Mesenchymal stem cell (in vitro differentiated cells and primary cell): ENCODE data around the gene SPAG6.

Source experiments
- DNase-seq: peaks from one replicate; pipeline ENCODE4 v3.0.0-alpha.2; 2013
- H2AFZ ChIP-seq: one replicate; pipeline ENCODE4 v1.6.1; 2013; ENCODE audit warnings: low read depth, mild to moderate bottlenecking, control low read depth, inconsistent platforms, low read length, moderate library complexity
- H2AK5ac ChIP-seq: 2 replicates; pipeline ENCODE4 v1.6.1; 2013; ENCODE audit warnings: low read length, moderate library complexity, mild to moderate bottlenecking, inconsistent platforms; ENCODE audit not compliant: severe bottlenecking
- H2BK120ac ChIP-seq: one replicate; pipeline ENCODE4 v1.6.1; 2013; ENCODE audit warnings: low read depth, mild to moderate bottlenecking, inconsistent platforms, low read length, moderate library complexity
- H2BK12ac ChIP-seq, 2 experiments: one replicate each; pipeline ENCODE4 v1.6.1; 2013; ENCODE audit warnings: inconsistent platforms in 2 of 2, low read length in 2 of 2, mild to moderate bottlenecking in 2 of 2, moderate library complexity in 2 of 2, control low read depth in 1 of 2
- H2BK15ac ChIP-seq: one replicate; pipeline ENCODE4 v1.6.1; 2013; ENCODE audit warnings: mild to moderate bottlenecking, low read depth, inconsistent platforms; ENCODE audit not compliant: poor library complexity, severe bottlenecking
- H2BK5ac ChIP-seq: 2 replicates; pipeline ENCODE4 v1.6.1; 2013; ENCODE audit warnings: low read depth, mild to moderate bottlenecking, low read length, control low read depth, inconsistent platforms; ENCODE audit not compliant: poor library complexity, severe bottlenecking
- H3K14ac ChIP-seq, 2 experiments: one replicate each; pipeline ENCODE4 v1.6.1; 2013; ENCODE audit warnings: inconsistent platforms in 2 of 2, low read length in 2 of 2, control low read depth in 1 of 2, mild to moderate bottlenecking in 1 of 2, moderate library complexity in 1 of 2
- H3K18ac ChIP-seq, 2 experiments: one replicate each; pipeline ENCODE4 v1.6.1; 2013; ENCODE audit warnings: inconsistent platforms in 2 of 2, low read length in 2 of 2, control low read depth in 1 of 2, low read depth in 1 of 2, mild to moderate bottlenecking in 1 of 2
- H3K23ac ChIP-seq, 2 experiments: one replicate each; pipeline ENCODE4 v1.6.1; 2013; ENCODE audit warnings: inconsistent platforms in 2 of 2, low read length in 2 of 2, mild to moderate bottlenecking in 2 of 2, moderate library complexity in 2 of 2, control low read depth in 1 of 2
- H3K27ac ChIP-seq: 2 replicates; pipeline ENCODE4 v1.5.1; 2013; ENCODE audit warnings: mild to moderate bottlenecking, moderate library complexity, low read length, control low read depth, inconsistent platforms; ENCODE audit not compliant: poor library complexity, severe bottlenecking
- H3K27me3 ChIP-seq, 2 experiments: 2 replicates each; pipeline versions ENCODE4 v1.6.1 to v1.7.0; 2013; ENCODE audit warnings: low read length in 2 of 2, mild to moderate bottlenecking in 2 of 2, moderate library complexity in 2 of 2, control low read depth in 1 of 2, inconsistent platforms in 1 of 2; ENCODE audit not compliant: control insufficient read depth in 1 of 2, insufficient read depth in 1 of 2
- H3K36me3 ChIP-seq, 2 experiments: 2 replicates each; pipeline versions ENCODE4 v1.6.1 to v1.7.0; 2013; ENCODE audit warnings: low read length in 2 of 2, control low read depth in 1 of 2, inconsistent platforms in 1 of 2, low read depth in 1 of 2, mild to moderate bottlenecking in 1 of 2; ENCODE audit not compliant: insufficient read depth in 2 of 2, control insufficient read depth in 1 of 2
- H3K4ac ChIP-seq, 2 experiments: one replicate each; pipeline ENCODE4 v1.6.1; 2013; ENCODE audit warnings: inconsistent platforms in 2 of 2, low read length in 2 of 2, mild to moderate bottlenecking in 2 of 2, moderate library complexity in 2 of 2, control low read depth in 1 of 2, low read depth in 1 of 2
- H3K4me1 ChIP-seq: 2 replicates; pipeline ENCODE4 v1.6.1; 2013; ENCODE audit warnings: low read depth, low read length, control low read depth; ENCODE audit not compliant: control insufficient read depth, insufficient read depth
- H3K4me2 ChIP-seq: 2 replicates; pipeline ENCODE4 v1.6.1; 2013; ENCODE audit warnings: low read length, mild to moderate bottlenecking, inconsistent platforms; ENCODE audit not compliant: poor library complexity, severe bottlenecking
- H3K4me3 ChIP-seq, 2 experiments: 2 replicates each; pipeline versions ENCODE4 v1.5.1 to v1.7.0; 2013; ENCODE audit warnings: low read length in 2 of 2, mild to moderate bottlenecking in 2 of 2, control low read depth in 1 of 2, low read depth in 1 of 2; ENCODE audit not compliant: insufficient read depth in 1 of 2
- H3K79me1 ChIP-seq: replicated peaks from 2 replicates; pipeline ENCODE4 v1.6.1; 2013; ENCODE audit warnings: mild to moderate bottlenecking, control low read depth, low read length, inconsistent platforms; ENCODE audit not compliant: poor library complexity, severe bottlenecking
- H3K9ac ChIP-seq: 2 replicates; pipeline ENCODE4 v1.7.0; 2013; ENCODE audit warnings: mild to moderate bottlenecking, low read length, moderate library complexity
- H3K9me3 ChIP-seq: 2 replicates; pipeline ENCODE4 v1.7.0; 2013; ENCODE audit warnings: mild to moderate bottlenecking, low read length; ENCODE audit not compliant: control insufficient read depth
- H4K8ac ChIP-seq: one replicate; pipeline ENCODE4 v1.6.1; 2013; ENCODE audit warnings: inconsistent platforms, mild to moderate bottlenecking, low read length, moderate library complexity
- H4K91ac ChIP-seq: one replicate; pipeline ENCODE4 v1.6.1; 2013; ENCODE audit warnings: mild to moderate bottlenecking, low read length, inconsistent platforms
- WGBS: methylation state at CpG from one replicate; pipeline ENCODE4 v1.1.7; 2013; ENCODE audit warnings: mixed read lengths; 5-methylcytosine and 5-hydroxymethylcytosine counted together

The SPAG6 gene

GRCh38 chr10:22335173-22335933 lies 9.9 kb upstream of the SPAG6 start:
- Histone ChIP-seq H4K91ac (no peak overlapping the region), H3K4ac (no peak overlapping the region), H2BK120ac (no peak overlapping the region), H3K79me1 (no peaks in the 10 kb centered on the region), H2BK5ac (no peak overlapping the region), H2BK12ac (peak overlapping the region in 1 of 2 experiments; percentile 58), H3K23ac (peak overlapping the region in 1 of 2 experiments; percentile 91), H3K18ac (peak overlapping the region in 1 of 2 experiments; percentile 47), H3K4me2 (peak overlapping the region; percentile 51), H2BK15ac (peak overlapping the region; percentile 60), H4K8ac (peak overlapping the region; percentile 8), H2AFZ (peak overlapping the region; percentile 60), H2AK5ac (no peak overlapping the region), H3K4me3 (peak overlapping the region; percentile 10 to 76), H3K9me3 (no peaks in the 10 kb centered on the region), H3K36me3 (no peaks in the 10 kb centered on the region), H3K14ac (no peak overlapping the region), H3K4me1 (peaks cover 24% of the 10 kb centered on the region), H3K27me3 (peaks cover 60 to 63% of the 10 kb centered on the region in 2 experiments), H3K27ac (no peak overlapping the region), H3K9ac (peak overlapping the region; percentile 82)
- peak; percentile 74 for DNase-seq
- under 1% methylated on average over 71 of the region's 71 CpGs for WGBS

- H2BK15ac ChIP-seq: no peak overlapping the region
- WGBS: 0% methylated on average over 2 of the region's 9 CpGs
- H3K4ac ChIP-seq: no peak overlapping the region
Measured at GRCh38 chr10:22338185-22338900, 7.0 kb upstream of the SPAG6 start.

GRCh38 chr10:22338931-22339330 lies 6.4 kb upstream of the SPAG6 start:
- no peak overlapping the region for H3K23ac ChIP-seq
- no peak overlapping the region for H3K18ac ChIP-seq
- H3K79me1 ChIP-seq: no peaks in the 10 kb centered on the region
- no peak overlapping the region for H2BK15ac ChIP-seq
- no peak overlapping the region for H2BK5ac ChIP-seq
- no peak overlapping the region for H4K91ac ChIP-seq
- no peak overlapping the region for H3K4me2 ChIP-seq
- H3K9ac ChIP-seq: no peak overlapping the region
- no peak overlapping the region for H3K14ac ChIP-seq
- no peak overlapping the region for H2AK5ac ChIP-seq
- H3K4me3 ChIP-seq: no peak overlapping the region
- DNase-seq: no peak
- peaks cover 25% of the 10 kb centered on the region for H3K4me1 ChIP-seq
- H2BK12ac ChIP-seq: no peak overlapping the region
- H2AFZ ChIP-seq: no peak overlapping the region
- no peaks in the 10 kb centered on the region for H3K9me3 ChIP-seq
- no peaks in the 10 kb centered on the region for H3K36me3 ChIP-seq
- peaks cover 67 to 85% of the 10 kb centered on the region in 2 experiments for H3K27me3 ChIP-seq
- H2BK120ac ChIP-seq: no peak overlapping the region
- no peak overlapping the region for H4K8ac ChIP-seq
- H3K27ac ChIP-seq: no peak overlapping the region
- H3K4ac ChIP-seq: no peak overlapping the region

More at GRCh38 chr10:22338185-22338900, 7.0 kb upstream of the SPAG6 start:
- no peak overlapping the region for H3K27ac ChIP-seq
- H3K27me3 ChIP-seq: peaks cover 73 to 80% of the 10 kb centered on the region in 2 experiments
- no peaks in the 10 kb centered on the region for H3K9me3 ChIP-seq
- H4K8ac ChIP-seq: no peak overlapping the region
- no peak overlapping the region for H2AFZ ChIP-seq
- H3K79me1 ChIP-seq: no peaks in the 10 kb centered on the region
- H3K9ac ChIP-seq: no peak overlapping the region
- H3K36me3 ChIP-seq: no peaks in the 10 kb centered on the region
- no peak overlapping the region for H3K23ac ChIP-seq
- H3K4me2 ChIP-seq: no peak overlapping the region
- H4K91ac ChIP-seq: no peak overlapping the region
- H3K14ac ChIP-seq: no peak overlapping the region
- H3K4me1 ChIP-seq: peaks cover 25% of the 10 kb centered on the region
- H2AK5ac ChIP-seq: no peak overlapping the region
- H3K18ac ChIP-seq: no peak overlapping the region
- H2BK120ac ChIP-seq: no peak overlapping the region
- H3K4me3 ChIP-seq: peak overlapping the region in 1 of 2 experiments; percentile 26
- H2BK5ac ChIP-seq: no peak overlapping the region
- no peak overlapping the region for H2BK12ac ChIP-seq
- DNase-seq: peak; percentile 6

GRCh38 chr10:22339761-22340328 lies 5.5 kb upstream of the SPAG6 start:
- H2BK12ac ChIP-seq: no peak overlapping the region
- no peak overlapping the region for H3K14ac ChIP-seq
- no peak overlapping the region for H3K18ac ChIP-seq
- H3K27ac ChIP-seq: no peak overlapping the region
- no peak overlapping the region for H2AFZ ChIP-seq
- H3K4ac ChIP-seq: no peak overlapping the region
- H3K9ac ChIP-seq: peak overlapping the region; percentile 95
- no peak overlapping the region for H2BK5ac ChIP-seq
- no peaks in the 10 kb centered on the region for H3K36me3 ChIP-seq
- no peak overlapping the region for H2BK120ac ChIP-seq
- peaks cover 19% of the 10 kb centered on the region for H3K4me1 ChIP-seq
- peak overlapping the region in 1 of 2 experiments; percentile 79 for H3K4me3 ChIP-seq
- H2BK15ac ChIP-seq: no peak overlapping the region
- peaks cover 4% of the 10 kb centered on the region for H3K9me3 ChIP-seq
- H3K79me1 ChIP-seq: no peaks in the 10 kb centered on the region
- H4K91ac ChIP-seq: no peak overlapping the region
- no peak overlapping the region for H4K8ac ChIP-seq
- H2AK5ac ChIP-seq: no peak overlapping the region
- H3K27me3 ChIP-seq: peaks cover 67 to 85% of the 10 kb centered on the region in 2 experiments
- 4% methylated on average over 12 of the region's 13 CpGs for WGBS
- no peak for DNase-seq
- no peak overlapping the region for H3K23ac ChIP-seq
- peak overlapping the region; percentile 85 for H3K4me2 ChIP-seq
